ENCODE data around the gene FBN2.

Gene FBN2

DNA sequence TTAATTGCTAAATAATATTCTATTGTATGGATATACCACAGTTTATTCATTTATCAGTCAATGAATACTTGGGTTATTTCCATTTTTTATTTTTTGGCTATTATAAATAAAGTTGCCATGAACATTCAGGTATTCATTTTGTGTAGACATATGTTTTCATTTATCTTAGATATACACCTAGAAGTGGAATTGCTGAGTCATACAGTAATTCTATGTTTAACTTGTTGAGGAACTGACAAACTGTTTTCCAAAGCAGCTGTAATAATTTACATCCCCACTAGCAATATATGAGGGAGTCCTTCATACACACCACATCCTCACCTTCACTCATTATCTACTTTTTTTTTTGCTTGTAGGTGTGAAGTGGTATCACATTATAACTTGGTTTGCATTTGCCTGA is 123.6 kb downstream of the FBN2 start:
- no peaks in the 10 kb centered on the region for H3K36me3 ChIP-seq (ENCODE audit: insufficient read depth, low read length)
- H3K4me3 ChIP-seq (ENCODE audit: low read depth in 1 of 2, low read length in 2 of 2), result no peak overlapping the region
- H3K9ac ChIP-seq (ENCODE audit: low read depth, low read length), result no peak overlapping the region
- no peaks in the 10 kb centered on the region for H3K4me1 ChIP-seq (ENCODE audit: insufficient read depth, low read length)
- ATAC-seq (ENCODE audit: insufficient read depth, low read depth) (no peak), DNase-seq (no peak)
- TF ChIP-seq, protein P1, sequence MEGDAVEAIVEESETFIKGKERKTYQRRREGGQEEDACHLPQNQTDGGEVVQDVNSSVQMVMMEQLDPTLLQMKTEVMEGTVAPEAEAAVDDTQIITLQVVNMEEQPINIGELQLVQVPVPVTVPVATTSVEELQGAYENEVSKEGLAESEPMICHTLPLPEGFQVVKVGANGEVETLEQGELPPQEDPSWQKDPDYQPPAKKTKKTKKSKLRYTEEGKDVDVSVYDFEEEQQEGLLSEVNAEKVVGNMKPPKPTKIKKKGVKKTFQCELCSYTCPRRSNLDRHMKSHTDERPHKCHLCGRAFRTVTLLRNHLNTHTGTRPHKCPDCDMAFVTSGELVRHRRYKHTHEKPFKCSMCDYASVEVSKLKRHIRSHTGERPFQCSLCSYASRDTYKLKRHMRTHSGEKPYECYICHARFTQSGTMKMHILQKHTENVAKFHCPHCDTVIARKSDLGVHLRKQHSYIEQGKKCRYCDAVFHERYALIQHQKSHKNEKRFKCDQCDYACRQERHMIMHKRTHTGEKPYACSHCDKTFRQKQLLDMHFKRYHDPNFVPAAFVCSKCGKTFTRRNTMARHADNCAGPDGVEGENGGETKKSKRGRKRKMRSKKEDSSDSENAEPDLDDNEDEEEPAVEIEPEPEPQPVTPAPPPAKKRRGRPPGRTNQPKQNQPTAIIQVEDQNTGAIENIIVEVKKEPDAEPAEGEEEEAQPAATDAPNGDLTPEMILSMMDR (IDR thresholded peaks at IDR 0.05; ENCODE audit: borderline replicate concordance, extremely low read depth, low read length, poor library complexity, severe bottlenecking), result no peak
- TF ChIP-seq EZH2 (IDR thresholded peaks at IDR 0.05; ENCODE audit: borderline replicate concordance, low read depth, low read length, severe bottlenecking), result no peak
- no peaks in the 10 kb centered on the region for H3K79me2 ChIP-seq (ENCODE audit: insufficient read depth, low read length)
- H3K9me3 ChIP-seq (ENCODE audit: insufficient read depth, low read length, severe bottlenecking), result no peaks in the 10 kb centered on the region
- no peak overlapping the region for H2AFZ ChIP-seq (ENCODE audit: low read depth, low read length)
- H4K20me1 ChIP-seq (ENCODE audit: insufficient read depth, low read length), result no peaks in the 10 kb centered on the region
- H3K27ac ChIP-seq (ENCODE audit: low read length), result no peak overlapping the region
- no peak overlapping the region for H3K4me2 ChIP-seq (ENCODE audit: insufficient read depth, low read length)
- H3K27me3 ChIP-seq (ENCODE audit: insufficient read depth, low read length, poor library complexity), result no peaks in the 10 kb centered on the region

DNA sequence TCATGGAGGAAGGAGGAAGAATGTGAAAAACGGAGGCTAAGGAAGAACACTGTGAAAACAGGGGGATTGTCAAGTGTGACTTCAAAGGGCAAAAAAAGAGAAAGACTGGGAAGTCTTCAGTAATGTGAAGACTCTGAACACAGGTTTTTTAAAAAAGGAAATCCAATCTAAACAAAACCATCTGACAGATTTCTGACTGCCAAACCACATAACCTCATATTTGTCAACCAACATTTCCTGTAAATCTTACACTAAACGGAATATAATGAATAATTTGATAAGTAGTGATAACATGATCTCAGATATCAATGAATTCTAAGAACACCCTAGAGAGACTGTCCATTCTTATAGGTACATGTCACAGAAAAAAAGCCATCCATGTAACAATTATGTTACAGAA is 124.7 kb downstream of the FBN2 start:
- ATAC-seq (ENCODE audit: insufficient read depth, low read depth), result no peak
- Histone ChIP-seq H3K4me1 (ENCODE audit: insufficient read depth, low read length) (no peaks in the 10 kb centered on the region), H3K27ac (ENCODE audit: low read length) (no peak overlapping the region), H4K20me1 (ENCODE audit: insufficient read depth, low read length) (no peaks in the 10 kb centered on the region), H3K79me2 (ENCODE audit: insufficient read depth, low read length) (no peaks in the 10 kb centered on the region), H3K9me3 (ENCODE audit: insufficient read depth, low read length, severe bottlenecking) (no peaks in the 10 kb centered on the region), H3K27me3 (ENCODE audit: insufficient read depth, low read length, poor library complexity) (no peaks in the 10 kb centered on the region), H3K9ac (ENCODE audit: low read depth, low read length) (no peak overlapping the region), H3K4me3 (ENCODE audit: low read depth in 1 of 2, low read length in 2 of 2) (no peak overlapping the region), H3K4me2 (ENCODE audit: insufficient read depth, low read length) (no peak overlapping the region), H3K36me3 (ENCODE audit: insufficient read depth, low read length) (no peaks in the 10 kb centered on the region), H2AFZ (ENCODE audit: low read depth, low read length) (no peak overlapping the region)
- no peak for TF ChIP-seq EZH2 (IDR thresholded peaks at IDR 0.05; ENCODE audit: borderline replicate concordance, low read depth, low read length, severe bottlenecking)
- TF ChIP-seq, protein P1 (IDR thresholded peaks at IDR 0.05; ENCODE audit: borderline replicate concordance, extremely low read depth, low read length, poor library complexity, severe bottlenecking), result no peak
- no peak for DNase-seq

DNA sequence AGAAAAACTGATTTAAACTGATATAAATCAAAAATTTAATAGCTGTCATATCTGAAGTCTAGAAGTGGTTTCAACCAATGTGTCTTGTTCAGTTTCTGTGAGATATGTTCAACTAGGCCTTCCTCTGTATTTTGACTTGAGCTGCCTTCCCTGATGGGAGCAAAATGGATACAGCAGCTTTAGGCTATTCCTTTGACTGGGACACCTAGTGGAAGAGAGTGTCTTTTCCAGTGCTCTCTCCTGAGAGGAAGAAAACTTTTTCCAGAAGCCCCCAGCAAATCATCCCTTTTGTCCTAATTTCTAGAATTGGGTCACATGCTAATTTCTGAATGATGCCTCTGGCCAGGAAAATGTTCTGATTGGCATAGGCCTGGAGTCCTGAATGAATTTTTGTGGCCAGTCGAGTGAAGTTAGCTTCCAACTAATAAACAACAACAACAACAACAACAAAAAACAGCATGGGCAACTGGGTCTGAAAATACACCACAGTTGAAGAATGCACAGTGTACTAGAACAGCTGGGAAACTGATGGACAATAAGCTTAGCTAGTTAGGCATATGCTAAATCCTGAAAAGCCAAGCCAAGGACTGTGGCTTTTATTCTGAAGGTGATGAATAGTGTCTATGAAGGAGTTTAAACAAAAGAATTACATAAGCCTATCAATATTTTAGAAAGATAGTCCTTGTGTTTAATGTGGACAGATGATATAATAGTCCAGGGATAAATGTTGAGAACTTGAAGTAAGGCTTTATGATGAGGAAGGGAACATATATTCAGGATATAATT is 125.7 kb downstream of the FBN2 start:
- H3K27me3 ChIP-seq (ENCODE audit: insufficient read depth, low read length, poor library complexity), result no peaks in the 10 kb centered on the region
- ATAC-seq (ENCODE audit: insufficient read depth, low read depth), result no peak
- no peak for TF ChIP-seq EZH2 (IDR thresholded peaks at IDR 0.05; ENCODE audit: borderline replicate concordance, low read depth, low read length, severe bottlenecking)
- no peaks in the 10 kb centered on the region for H3K79me2 ChIP-seq (ENCODE audit: insufficient read depth, low read length)
- H4K20me1 ChIP-seq (ENCODE audit: insufficient read depth, low read length), result no peaks in the 10 kb centered on the region
- H3K9ac ChIP-seq (ENCODE audit: low read depth, low read length), result no peak overlapping the region
- no peak for DNase-seq
- H3K36me3 ChIP-seq (ENCODE audit: insufficient read depth, low read length), result no peaks in the 10 kb centered on the region
- H3K4me2 ChIP-seq (ENCODE audit: insufficient read depth, low read length), result no peak overlapping the region
- no peak overlapping the region for H2AFZ ChIP-seq (ENCODE audit: low read depth, low read length)
- no peak overlapping the region for H3K27ac ChIP-seq (ENCODE audit: low read length)
- H3K4me1 ChIP-seq (ENCODE audit: insufficient read depth, low read length), result no peaks in the 10 kb centered on the region
- H3K9me3 ChIP-seq (ENCODE audit: insufficient read depth, low read length, severe bottlenecking), result no peaks in the 10 kb centered on the region
- H3K4me3 ChIP-seq (ENCODE audit: low read depth in 1 of 2, low read length in 2 of 2), result no peak overlapping the region

DNA sequence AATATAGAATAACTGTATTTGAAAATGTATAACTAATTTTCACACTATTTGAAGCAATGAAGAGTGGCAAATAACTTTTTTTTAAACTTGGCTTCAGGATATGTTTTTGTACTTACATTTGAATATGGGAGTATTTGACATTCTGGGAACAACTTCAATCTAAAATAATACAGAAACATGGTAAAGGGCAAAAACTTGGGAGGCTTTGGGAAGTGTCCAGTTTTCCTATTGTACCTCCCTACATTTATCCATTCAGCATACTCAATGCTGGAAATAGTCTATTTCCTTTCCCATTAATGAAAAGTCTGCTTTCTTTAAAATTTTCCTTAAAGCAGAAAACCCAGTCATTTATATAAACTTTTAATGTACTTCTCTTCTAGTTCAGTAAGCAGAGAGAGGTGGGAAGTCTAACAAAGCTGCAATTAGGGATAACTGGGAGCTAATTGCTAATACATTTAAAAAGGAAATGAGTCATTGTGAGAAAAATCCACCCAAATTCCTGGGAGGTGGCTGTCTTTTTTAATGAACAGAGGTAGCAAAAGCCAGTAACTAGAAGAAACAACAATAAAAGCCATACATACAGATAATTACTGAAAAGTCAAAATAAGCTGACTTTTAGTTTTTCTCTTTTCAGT is 128.8 kb downstream of the FBN2 start:
- Histone ChIP-seq H3K4me1 (ENCODE audit: insufficient read depth, low read length) (no peaks in the 10 kb centered on the region), H3K9me3 (ENCODE audit: insufficient read depth, low read length, severe bottlenecking) (no peaks in the 10 kb centered on the region), H3K27ac (ENCODE audit: low read length) (no peak overlapping the region), H3K4me3 (ENCODE audit: low read depth in 1 of 2, low read length in 2 of 2) (no peak overlapping the region), H3K9ac (ENCODE audit: low read depth, low read length) (no peak overlapping the region), H2AFZ (ENCODE audit: low read depth, low read length) (no peak overlapping the region), H4K20me1 (ENCODE audit: insufficient read depth, low read length) (no peaks in the 10 kb centered on the region), H3K36me3 (ENCODE audit: insufficient read depth, low read length) (no peaks in the 10 kb centered on the region), H3K4me2 (ENCODE audit: insufficient read depth, low read length) (no peak overlapping the region), H3K27me3 (ENCODE audit: insufficient read depth, low read length, poor library complexity) (no peaks in the 10 kb centered on the region), H3K79me2 (ENCODE audit: insufficient read depth, low read length) (no peaks in the 10 kb centered on the region)
- DNase-seq, result no peak
- ATAC-seq (ENCODE audit: insufficient read depth, low read depth), result no peak
- no peak for TF ChIP-seq EZH2 (IDR thresholded peaks at IDR 0.05; ENCODE audit: borderline replicate concordance, low read depth, low read length, severe bottlenecking)
- TF ChIP-seq, protein P1 (IDR thresholded peaks at IDR 0.05; ENCODE audit: borderline replicate concordance, extremely low read depth, low read length, poor library complexity, severe bottlenecking), result no peak

Data from DND-41 (cell line).